ENCODE results near the gene FNBP1L.
"Not testable (repeated sequence)": the region's sequence is repeated elsewhere in the genome, so short reads cannot be mapped to it uniquely, and the experiment has no call there.

FNBP1L gene

DNA sequence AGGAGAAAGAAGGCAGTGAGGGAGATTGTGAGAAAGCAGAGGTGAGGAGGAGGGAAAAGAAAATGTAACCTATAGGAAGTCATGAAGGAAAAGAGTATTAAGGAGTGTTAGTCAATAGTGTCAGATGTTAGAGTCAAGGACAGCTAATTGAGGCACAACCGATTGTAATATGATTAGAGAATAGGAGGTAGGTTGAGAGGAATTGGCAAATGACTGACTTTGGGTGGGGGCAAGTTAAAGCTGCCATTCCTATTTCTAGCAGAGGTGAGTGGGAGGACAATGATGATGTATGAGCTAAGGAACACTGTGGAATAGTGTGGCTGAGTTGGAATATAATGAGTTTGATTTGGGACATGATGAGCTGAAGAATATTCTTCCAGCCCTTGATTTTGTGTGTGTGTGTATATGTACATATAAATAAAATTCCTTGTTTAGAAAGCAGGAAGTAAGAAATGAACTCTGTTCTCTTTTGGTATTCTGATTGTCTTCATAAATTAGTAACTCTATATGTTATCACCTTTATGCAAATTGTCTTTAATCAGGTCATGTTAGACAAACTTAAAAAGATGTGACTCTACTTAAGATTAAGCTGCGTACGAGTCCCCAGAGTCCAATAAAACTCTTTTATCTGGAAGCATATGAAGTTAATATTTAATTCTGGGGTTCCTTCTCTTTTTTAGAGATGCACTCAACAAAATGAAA lies 98.4 kb downstream of the FNBP1L start:
- no peaks in the 10 kb centered on the region for H3K4me1 ChIP-seq (ENCODE audit: control insufficient read depth, insufficient read depth, low read length)

DNA sequence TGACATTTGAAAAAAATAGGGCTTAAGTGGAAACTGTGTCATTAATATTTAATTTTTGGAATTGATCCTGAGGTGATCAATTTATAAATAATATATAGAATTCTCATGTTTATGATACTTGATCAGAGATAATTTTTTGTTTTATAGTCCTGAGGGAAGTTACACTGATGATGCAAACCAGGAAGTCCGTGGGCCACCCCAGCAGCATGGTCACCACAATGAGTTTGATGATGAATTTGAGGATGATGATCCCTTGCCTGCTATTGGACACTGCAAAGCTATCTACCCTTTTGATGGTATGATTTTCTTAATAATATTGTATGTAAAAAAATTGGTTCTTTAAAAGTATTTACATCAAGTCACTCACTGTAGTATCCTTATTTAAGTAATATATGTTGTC lies 101.2 kb downstream of the FNBP1L start:
- peaks cover 23% of the 10 kb centered on the region for H3K4me1 ChIP-seq (ENCODE audit: control insufficient read depth, insufficient read depth, low read length)
- H3K27me3 ChIP-seq (ENCODE audit: control insufficient read depth, insufficient read depth, low read length): no peaks in the 10 kb centered on the region
- no peak overlapping the region for H3K9ac ChIP-seq (ENCODE audit: low read length)
- H3K9me3 ChIP-seq (ENCODE audit: control insufficient read depth, low read length): no peaks in the 10 kb centered on the region
- H3K36me3 ChIP-seq (ENCODE audit: control insufficient read depth, insufficient read depth, low read length): no peaks in the 10 kb centered on the region
- H3K4me3 ChIP-seq (ENCODE audit: low read length): no peak overlapping the region

More for the DNA sequence above, 98.4 kb downstream of the FNBP1L start:
- Histone ChIP-seq H3K9me3 (ENCODE audit: control insufficient read depth, low read length) (no peaks in the 10 kb centered on the region), H3K27me3 (ENCODE audit: control insufficient read depth, insufficient read depth, low read length) (no peaks in the 10 kb centered on the region), H3K9ac (ENCODE audit: low read length) (no peak overlapping the region), H3K4me3 (ENCODE audit: low read length) (no peak overlapping the region), H3K36me3 (ENCODE audit: control insufficient read depth, insufficient read depth, low read length) (no peaks in the 10 kb centered on the region)

DNA sequence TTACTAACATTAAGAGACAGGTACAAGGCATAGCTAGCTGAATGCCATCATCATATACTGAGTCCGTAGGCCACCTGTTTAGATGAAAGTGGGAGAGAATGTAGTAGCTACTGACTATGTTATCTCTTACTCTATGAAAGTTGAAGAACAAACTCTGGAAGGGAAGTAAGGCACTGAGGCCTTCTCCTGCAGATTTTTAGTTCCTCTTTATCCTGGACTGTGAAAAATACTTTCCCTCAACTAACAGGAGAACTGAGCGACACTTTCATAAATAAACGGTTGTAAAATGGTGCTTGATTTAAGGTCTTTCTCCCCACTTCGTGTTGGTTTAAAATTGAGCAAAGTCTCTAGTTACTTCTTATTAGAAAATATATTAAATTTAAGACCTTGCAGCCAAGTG lies 101.9 kb downstream of the FNBP1L start:
- Histone ChIP-seq H3K27me3 (ENCODE audit: control insufficient read depth, insufficient read depth, low read length) (no peaks in the 10 kb centered on the region), H3K9ac (ENCODE audit: low read length) (no peak overlapping the region), H3K4me3 (ENCODE audit: low read length) (no peak overlapping the region), H3K9me3 (ENCODE audit: control insufficient read depth, low read length) (no peaks in the 10 kb centered on the region), H3K36me3 (ENCODE audit: control insufficient read depth, insufficient read depth, low read length) (no peaks in the 10 kb centered on the region), H3K4me1 (ENCODE audit: control insufficient read depth, insufficient read depth, low read length) (peaks cover 29% of the 10 kb centered on the region)

DNA sequence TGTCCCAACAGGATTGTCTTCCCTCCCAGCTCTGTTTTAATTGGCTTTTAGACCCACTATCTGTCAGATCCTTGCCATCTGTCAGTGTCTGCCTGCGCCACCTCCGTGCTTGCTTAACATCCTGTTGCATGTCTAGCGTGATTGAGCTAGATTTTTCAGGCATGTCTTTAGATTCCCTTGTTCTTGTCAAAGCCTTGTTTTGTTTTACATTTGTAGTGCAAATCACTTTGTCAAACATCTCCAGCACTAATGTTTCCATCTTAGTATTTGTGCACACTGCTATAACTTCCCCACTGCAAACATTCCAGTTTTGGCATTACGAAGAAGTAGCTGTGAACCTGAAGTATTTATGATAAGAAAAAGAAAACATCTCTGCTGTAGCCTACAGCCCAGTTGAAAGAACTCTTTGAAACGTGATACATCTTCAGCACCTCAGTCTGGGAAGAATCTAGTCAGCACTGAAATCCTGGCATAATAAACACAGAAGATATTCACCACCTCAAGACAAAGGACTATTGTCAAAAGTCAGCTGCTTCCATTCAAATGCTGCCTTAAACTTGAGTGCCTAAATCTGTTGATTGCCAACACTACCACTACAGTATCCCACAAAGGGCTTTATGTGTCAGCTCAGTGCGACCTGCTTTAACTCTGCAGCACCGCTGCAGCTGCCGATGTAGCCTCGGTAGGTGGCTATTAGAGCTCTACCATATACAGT lies 105.0 kb downstream of the FNBP1L start:
- Histone ChIP-seq H3K4me1 (ENCODE audit: control insufficient read depth, insufficient read depth, low read length) (peaks cover 44% of the 10 kb centered on the region), H3K4me3 (ENCODE audit: low read length) (no peak overlapping the region), H3K9ac (ENCODE audit: low read length) (no peak overlapping the region), H3K9me3 (ENCODE audit: control insufficient read depth, low read length) (no peaks in the 10 kb centered on the region), H3K27me3 (ENCODE audit: control insufficient read depth, insufficient read depth, low read length) (no peaks in the 10 kb centered on the region), H3K36me3 (ENCODE audit: control insufficient read depth, insufficient read depth, low read length) (no peaks in the 10 kb centered on the region)

DNA sequence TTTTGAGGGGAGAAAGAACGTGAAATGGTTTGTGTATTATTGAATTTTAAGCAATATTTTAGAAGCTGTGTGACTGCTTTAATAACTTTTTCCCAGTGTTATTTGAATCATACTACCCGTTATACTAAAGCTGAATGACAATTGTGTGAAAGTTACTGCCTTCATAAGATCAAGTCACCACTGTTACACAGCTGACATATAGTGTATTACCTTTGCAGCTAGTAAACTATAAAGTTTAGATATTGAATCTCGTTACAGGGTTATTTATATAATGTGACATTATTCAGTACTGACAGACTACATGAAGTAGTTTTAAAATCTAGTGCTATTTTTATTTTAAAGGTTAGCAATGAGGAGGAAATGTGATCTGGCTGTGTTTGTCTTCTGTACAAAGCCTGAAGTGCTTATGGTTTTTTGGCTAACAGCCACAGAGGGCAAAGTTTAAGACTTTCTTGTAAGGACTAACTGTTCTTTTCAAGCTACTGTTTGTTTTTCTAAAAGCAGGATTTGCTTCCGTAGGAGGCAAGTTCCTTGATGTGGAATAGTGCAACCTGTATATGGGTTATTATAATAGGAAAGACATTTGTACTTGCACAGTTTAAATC lies 106.1 kb downstream of the FNBP1L start:
- H3K27me3 ChIP-seq (ENCODE audit: control insufficient read depth, insufficient read depth, low read length); H3K9me3 ChIP-seq (ENCODE audit: control insufficient read depth, low read length); H3K36me3 ChIP-seq (ENCODE audit: control insufficient read depth, insufficient read depth, low read length); H3K4me3 ChIP-seq (ENCODE audit: low read length); H3K9ac ChIP-seq (ENCODE audit: low read length): not testable (repeated sequence)
- peaks cover 44% of the 10 kb centered on the region for H3K4me1 ChIP-seq (ENCODE audit: control insufficient read depth, insufficient read depth, low read length)

DNA sequence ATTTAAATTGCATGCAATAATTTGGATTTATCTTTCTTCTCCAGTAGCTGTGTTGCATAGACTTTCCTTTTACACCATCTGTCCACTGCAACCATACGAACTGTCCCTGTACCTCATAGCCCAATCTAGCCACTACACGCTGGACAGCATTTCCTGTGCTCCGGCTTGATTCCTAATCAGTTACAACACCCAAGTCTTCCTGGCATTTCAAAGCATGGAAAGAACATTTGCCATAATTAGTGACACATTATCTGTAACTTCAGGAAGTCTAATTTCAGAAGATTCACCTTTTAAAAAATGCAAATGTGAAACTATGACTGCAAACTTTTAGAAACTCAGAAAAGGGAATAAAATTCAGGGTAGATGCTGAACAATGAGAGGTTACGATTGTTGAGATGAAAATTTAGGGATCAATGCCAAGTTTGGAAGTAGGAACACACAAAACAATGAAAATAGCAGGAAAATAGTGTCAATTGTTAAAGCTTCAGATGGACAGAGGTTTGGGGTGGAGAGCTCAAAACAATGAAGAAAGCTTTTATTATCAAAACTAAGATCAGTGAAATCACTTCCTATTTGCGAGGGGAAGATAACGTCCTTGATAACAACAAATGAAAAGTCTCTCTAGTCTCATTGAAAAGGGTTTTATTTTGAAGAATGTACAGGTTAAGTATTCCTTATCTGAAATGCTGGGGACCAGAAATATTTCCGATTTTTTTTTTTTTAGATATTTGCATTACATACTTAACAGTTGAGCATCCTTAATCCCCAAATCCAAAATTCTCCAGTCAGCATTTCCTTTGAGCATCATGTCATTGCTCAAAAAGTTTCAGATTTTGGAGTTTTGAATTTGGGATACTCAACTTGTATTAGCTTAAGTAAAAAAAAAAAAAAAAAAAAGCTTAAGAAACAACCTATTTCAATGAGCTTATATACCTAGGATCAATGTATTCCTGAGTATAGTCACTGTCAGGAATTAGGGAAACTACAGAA lies 107.3 kb downstream of the FNBP1L start:
- H3K4me3 ChIP-seq (ENCODE audit: low read length): no peak overlapping the region
- H3K27me3 ChIP-seq (ENCODE audit: control insufficient read depth, insufficient read depth, low read length): no peaks in the 10 kb centered on the region
- H3K9ac ChIP-seq (ENCODE audit: low read length): no peak overlapping the region
- no peaks in the 10 kb centered on the region for H3K9me3 ChIP-seq (ENCODE audit: control insufficient read depth, low read length)
- H3K36me3 ChIP-seq (ENCODE audit: control insufficient read depth, insufficient read depth, low read length): peaks cover 4% of the 10 kb centered on the region
- peaks cover 44% of the 10 kb centered on the region for H3K4me1 ChIP-seq (ENCODE audit: control insufficient read depth, insufficient read depth, low read length)

DNA sequence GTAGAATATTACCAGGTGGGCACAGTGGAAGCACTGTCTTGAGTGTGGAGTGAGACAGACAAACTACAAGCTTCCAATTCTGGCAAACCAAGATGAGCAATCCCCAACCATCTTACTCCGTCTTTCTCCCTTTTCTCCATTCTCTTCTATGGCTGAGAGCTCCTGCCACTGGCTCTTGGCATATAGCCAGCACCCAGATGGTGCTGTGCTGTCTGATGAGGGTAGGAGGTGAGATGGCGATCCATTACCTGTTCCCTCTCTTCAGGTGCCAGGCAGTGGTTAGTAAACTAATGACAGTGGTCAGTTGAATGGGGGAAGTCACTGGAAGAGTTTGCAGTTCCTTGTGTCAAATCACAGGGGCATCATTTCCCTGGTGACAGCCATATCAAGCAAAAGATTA lies 108.4 kb downstream of the FNBP1L start:
- peaks cover 4% of the 10 kb centered on the region for H3K36me3 ChIP-seq (ENCODE audit: control insufficient read depth, insufficient read depth, low read length)
- H3K4me3 ChIP-seq (ENCODE audit: low read length): no peak overlapping the region
- H3K9ac ChIP-seq (ENCODE audit: low read length): no peak overlapping the region
- H3K27me3 ChIP-seq (ENCODE audit: control insufficient read depth, insufficient read depth, low read length): no peaks in the 10 kb centered on the region
- peaks cover 44% of the 10 kb centered on the region for H3K4me1 ChIP-seq (ENCODE audit: control insufficient read depth, insufficient read depth, low read length)
- H3K9me3 ChIP-seq (ENCODE audit: control insufficient read depth, low read length): no peaks in the 10 kb centered on the region

DNA sequence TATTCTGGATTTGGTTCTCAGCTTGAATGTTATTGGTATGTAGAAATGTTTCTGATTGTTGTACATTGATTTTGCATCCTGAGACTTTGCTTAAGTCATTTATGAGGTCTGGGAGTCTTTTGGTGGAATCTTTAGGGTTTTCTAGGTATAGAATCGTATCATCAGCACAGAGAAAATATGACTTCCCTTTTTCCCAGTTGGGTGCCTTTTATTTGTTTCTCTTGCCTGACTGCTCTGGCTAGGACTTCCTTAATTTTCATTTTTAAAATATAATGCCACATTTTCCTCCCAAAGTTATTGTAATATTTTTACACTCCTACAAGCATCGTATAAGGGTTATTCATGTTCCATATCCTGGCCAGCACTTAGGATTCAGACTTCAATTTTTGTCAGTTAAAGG lies 111.1 kb downstream of the FNBP1L start:
- Histone ChIP-seq H3K36me3 (ENCODE audit: control insufficient read depth, insufficient read depth, low read length) (peaks cover 4% of the 10 kb centered on the region), H3K4me1 (ENCODE audit: control insufficient read depth, insufficient read depth, low read length) (peaks cover 22% of the 10 kb centered on the region), H3K4me3 (ENCODE audit: low read length) (no peak overlapping the region), H3K9me3 (ENCODE audit: control insufficient read depth, low read length) (no peaks in the 10 kb centered on the region), H3K27me3 (ENCODE audit: control insufficient read depth, insufficient read depth, low read length) (no peaks in the 10 kb centered on the region), H3K9ac (ENCODE audit: low read length) (no peak overlapping the region)

DNA sequence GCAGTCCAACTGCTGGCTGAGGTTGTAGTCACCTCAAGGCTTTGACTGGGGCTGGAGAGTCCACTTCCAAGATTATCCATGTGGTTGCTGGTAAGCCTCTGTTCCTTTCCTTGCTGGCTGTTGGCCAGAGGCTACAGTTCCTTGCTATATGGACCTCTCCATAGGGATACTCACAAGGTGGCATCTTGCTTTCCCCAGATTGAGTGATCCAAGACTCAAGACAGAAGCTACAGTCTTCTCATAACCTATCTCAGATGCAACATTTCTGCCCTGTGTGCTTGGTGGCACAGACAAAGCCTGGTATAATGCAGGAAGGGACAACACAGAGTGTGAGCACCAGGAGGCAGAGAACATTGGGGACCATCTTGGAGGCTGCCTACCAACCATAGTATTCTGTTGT lies 111.8 kb downstream of the FNBP1L start:
- Histone ChIP-seq H3K27me3 (ENCODE audit: control insufficient read depth, insufficient read depth, low read length) (no peaks in the 10 kb centered on the region), H3K36me3 (ENCODE audit: control insufficient read depth, insufficient read depth, low read length) (peaks cover 4% of the 10 kb centered on the region), H3K9me3 (ENCODE audit: control insufficient read depth, low read length) (no peaks in the 10 kb centered on the region), H3K4me1 (ENCODE audit: control insufficient read depth, insufficient read depth, low read length) (peaks cover 17% of the 10 kb centered on the region), H3K4me3 (ENCODE audit: low read length) (no peak overlapping the region), H3K9ac (ENCODE audit: low read length) (no peak overlapping the region)

DNA sequence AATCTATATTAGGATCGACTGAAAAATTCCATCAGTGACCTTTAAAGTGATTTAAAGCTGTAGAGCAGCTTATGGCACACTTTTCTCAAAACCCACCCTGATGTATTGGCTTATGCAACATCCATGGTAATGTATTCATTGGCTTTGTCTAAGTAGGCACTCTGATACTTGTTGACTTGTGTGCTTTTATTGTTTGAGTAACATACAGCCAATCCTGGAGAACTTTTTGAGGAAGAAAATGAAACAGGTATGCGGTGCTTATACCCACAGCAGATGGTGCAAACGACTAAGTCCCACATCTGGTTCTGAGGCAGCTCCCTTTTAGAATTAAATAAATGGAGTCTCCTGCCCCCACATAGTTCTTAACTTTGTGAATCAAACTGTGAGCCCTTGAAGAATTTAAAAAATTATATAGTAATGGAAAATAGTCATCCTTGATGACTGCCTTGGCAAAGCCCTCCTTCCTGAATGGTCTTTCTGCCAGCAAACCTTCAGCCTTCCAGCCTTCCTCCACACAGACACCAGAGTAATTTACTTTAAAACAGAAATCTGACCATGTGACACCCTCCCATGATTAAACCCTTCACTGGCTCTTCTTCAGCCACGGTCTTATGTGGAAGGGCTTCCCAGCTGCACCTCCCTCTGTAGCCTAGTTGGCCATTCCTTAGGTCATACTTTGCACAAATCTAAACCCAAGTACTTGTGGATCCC lies 117.7 kb downstream of the FNBP1L start:
- Histone ChIP-seq H3K27me3 (ENCODE audit: control insufficient read depth, insufficient read depth, low read length) (no peaks in the 10 kb centered on the region), H3K9ac (ENCODE audit: low read length) (no peak overlapping the region), H3K36me3 (ENCODE audit: control insufficient read depth, insufficient read depth, low read length) (peaks cover 4% of the 10 kb centered on the region), H3K4me1 (ENCODE audit: control insufficient read depth, insufficient read depth, low read length) (peaks cover 12% of the 10 kb centered on the region), H3K9me3 (ENCODE audit: control insufficient read depth, low read length) (no peaks in the 10 kb centered on the region), H3K4me3 (ENCODE audit: low read length) (no peak overlapping the region)

DNA sequence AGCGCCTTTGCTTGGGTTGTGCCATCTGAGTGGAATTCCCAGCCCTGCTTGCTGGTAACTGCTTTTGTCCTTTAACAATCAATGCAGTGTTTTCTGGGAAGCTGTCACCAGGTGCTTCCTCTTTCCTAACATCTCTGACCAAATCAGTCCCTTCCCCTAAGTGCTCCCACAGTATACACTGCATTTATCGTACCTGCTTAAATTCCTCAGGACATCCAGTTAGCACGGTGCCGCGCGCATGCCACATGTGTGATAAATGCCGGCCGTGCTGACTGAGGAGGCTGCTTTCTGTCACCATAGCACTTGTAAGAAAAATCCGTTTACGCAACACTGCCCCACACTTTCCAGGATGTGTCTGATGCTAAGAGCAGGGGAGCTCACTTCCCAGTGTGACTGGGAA lies 118.3 kb downstream of the FNBP1L start:
- Histone ChIP-seq H3K36me3 (ENCODE audit: control insufficient read depth, insufficient read depth, low read length) (peaks cover 4% of the 10 kb centered on the region), H3K9ac (ENCODE audit: low read length) (no peak overlapping the region), H3K27me3 (ENCODE audit: control insufficient read depth, insufficient read depth, low read length) (no peaks in the 10 kb centered on the region), H3K9me3 (ENCODE audit: control insufficient read depth, low read length) (no peaks in the 10 kb centered on the region), H3K4me1 (ENCODE audit: control insufficient read depth, insufficient read depth, low read length) (peaks cover 12% of the 10 kb centered on the region), H3K4me3 (ENCODE audit: low read length) (no peak overlapping the region)
